Measurements from ENCODE around the gene HIGD1A.
"Not testable (repeated sequence)": the region's sequence is repeated elsewhere in the genome, so short reads cannot be mapped to it uniquely, and the experiment has no call there.

The HIGD1A gene

DNA sequence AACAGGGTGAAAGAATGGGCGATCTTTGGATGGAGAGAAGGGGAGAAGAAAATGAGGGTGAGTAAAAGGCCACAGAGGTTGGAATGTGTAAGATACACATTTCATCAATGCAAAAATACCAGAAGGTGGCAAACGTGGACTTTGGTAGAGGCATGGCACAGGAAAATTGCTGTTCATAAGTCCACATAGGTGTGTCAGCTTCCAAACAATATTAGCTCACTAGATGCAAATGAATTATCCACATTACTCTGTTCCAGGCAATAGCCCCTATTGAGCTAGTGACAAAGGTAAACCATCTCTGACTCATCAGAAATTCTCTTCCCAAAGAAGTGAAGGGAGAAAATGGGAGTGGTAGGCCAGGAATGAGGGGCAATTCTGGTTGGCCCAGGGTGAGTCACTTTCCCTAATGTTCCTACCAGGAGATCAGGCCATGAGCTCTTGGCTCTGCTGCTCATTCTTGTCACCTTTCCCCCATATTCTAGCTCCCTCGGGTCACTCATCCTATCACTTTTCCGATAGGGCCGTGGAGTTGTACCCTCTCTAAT is 24.9 kb upstream of the HIGD1A start:
- DNase-seq (ENCODE audit: low spot score), result peak; percentile 96

GRCh38 chr3:42827654-42828053 is 23.4 kb upstream of the HIGD1A start:
- no peak for DNase-seq (ENCODE audit: low spot score)

GRCh38 chr3:42827023-42827422 is 22.7 kb upstream of the HIGD1A start:
- no peak for DNase-seq (ENCODE audit: low spot score)

- DNase-seq (ENCODE audit: low spot score), result no peak
Measured at GRCh38 chr3:42826141-42826540, 21.9 kb upstream of the HIGD1A start.

- no peak for DNase-seq (ENCODE audit: low spot score)
Measured at GRCh38 chr3:42823351-42823750, 19.1 kb upstream of the HIGD1A start.

DNA sequence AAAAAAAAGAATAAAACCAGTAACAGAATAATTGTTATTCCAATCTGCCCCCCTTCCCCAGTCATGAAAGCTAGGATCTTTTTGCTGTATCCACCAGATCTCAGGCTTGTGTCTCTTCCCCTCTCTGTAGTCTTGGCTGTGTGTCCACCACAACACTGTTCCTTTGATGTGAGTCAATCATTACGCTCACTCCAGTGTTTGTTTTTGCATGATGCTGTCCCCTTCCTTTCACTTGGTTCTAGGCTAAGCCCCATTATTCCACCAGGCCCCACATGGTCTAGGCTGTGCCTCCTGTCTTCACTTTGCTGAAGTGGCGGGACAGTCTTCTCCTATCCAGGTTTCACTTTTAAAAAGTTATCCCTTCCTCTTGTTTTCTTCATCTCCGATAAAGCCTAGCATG is 18.5 kb upstream of the HIGD1A start:
- no peak for DNase-seq (ENCODE audit: low spot score)

DNA sequence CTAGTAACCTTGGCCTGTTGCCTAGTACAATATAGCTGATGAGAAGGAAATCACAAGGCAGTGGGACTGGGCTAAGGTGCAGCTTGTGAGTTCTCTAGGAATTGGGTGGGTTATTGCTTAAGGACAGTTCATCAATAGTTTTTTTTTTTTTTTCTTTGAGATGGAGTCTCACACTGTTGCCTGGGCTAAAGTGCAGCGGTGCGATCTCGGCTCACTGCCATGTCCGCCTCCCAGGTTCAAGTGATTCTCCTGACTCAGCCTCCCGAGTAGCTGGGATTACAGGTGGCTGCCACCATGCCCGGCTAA is 16.4 kb upstream of the HIGD1A start:
- no peak for DNase-seq (ENCODE audit: low spot score)

DNA sequence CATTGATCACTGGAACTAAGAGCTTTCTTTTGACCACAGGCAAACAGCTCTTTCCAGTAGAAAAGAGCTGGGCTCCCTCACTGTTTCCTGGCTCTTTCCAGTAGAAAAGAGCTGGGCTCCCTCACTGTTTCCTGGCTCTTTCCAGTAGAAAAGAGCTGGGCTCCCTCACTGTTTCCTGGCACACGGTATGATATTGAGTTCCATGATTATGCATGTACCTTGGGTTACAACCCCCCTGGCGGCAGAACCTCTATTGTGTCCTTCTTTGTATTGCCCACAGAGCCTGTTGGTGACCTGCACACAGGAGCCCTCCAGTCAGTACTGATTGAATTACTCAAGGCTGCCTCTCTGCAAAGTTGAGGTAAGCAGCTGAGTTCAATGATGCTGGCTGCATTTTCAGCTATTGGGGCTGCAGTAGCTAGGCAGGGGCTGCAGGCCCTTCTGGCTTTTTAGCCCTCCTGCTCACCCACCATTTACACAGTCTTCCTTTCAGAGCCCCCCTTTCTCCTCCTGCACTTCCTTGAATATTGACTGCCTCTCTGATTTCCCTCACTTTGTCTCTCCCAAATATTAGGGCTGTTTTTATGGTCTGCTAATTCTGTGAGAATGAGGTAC is 15.2 kb upstream of the HIGD1A start:
- DNase-seq (ENCODE audit: low spot score), result no peak

GRCh38 chr3:42815826-42816225 is 11.5 kb upstream of the HIGD1A start:
- no peak for DNase-seq (ENCODE audit: low spot score)

DNA sequence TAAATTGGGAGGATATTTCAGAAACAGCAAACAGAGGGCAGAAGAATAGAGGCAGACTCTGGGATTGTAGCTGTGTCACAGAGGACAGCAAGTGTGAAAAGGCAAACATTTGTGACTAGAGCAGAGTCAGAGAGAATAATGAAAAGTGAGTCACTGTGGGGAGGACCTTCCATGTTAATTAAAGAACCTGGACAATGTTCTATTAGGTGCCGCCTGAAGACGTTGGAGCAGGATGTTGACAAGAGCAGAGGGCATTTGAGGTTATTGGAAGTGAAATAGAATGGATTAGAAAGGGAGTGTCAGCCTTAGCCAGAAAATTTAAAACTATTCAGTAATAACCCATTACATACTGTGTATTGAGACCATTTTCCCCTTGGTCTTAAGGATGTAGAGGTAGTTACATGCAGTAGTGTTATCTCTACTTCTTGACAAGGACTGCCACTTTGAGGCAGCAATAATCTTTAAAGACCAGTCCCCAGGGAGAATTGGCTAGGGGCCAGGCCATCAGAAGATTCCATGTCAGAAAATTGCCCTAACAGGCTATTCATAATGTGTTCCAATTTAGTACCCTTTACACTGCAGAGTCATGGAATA is 10.7 kb upstream of the HIGD1A start:
- no peak for DNase-seq (ENCODE audit: low spot score)

DNA sequence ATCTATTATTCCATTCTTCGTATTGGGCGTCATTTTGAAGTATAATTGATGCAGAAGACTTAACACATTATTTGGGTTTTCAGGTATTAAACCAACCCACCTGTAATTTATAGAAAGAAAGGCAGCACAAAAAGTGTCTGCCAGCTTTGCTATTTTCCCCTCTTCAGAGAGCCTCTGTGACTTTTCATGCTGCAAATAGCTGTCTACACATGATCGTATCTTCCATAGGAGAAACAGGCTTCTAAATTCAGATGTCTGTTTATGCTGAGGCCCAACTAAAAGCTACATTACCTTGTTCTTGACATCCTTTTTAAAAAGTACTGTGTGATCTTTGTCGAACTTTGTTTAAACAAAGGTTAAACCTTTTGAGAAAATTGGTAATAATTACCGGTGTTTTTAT is 10.0 kb upstream of the HIGD1A start:
- no peak for DNase-seq (ENCODE audit: low spot score)

- DNase-seq (ENCODE audit: low spot score), result not testable (repeated sequence)
Measured at GRCh38 chr3:42811118-42811883, 7.0 kb upstream of the HIGD1A start.

GRCh38 chr3:42810706-42811105 is 6.4 kb upstream of the HIGD1A start:
- not testable (repeated sequence) for DNase-seq (ENCODE audit: low spot score)

DNA sequence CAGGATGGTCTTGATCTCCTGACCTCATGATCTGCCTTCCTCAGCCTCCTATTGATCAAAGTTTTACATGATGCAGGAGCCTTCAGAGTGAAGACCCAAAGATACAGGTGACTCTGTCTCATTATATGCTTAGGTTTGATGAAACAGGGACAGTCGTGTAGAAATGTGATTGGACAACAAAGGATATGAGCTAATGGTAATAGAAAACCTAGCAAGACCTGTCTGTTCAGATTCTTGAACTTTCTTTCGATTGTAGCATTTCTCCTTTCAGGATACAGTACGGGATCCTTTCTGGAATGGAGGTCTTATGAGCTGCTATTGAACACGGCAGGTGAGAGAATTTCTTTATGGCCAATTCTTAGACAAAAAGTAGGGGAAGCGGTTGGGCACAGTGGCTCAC is 4.9 kb upstream of the HIGD1A start, which contains the start of gene ACKR2:
TSS of gene ACKR2 (plus strand) at position 244 of the 400 bp plus-strand sequence. CDS start 55,058 bp downstream, outside the sequence.
- no peak for DNase-seq (ENCODE audit: low spot score)

GRCh38 chr3:42807929-42808328 is 3.6 kb upstream of the HIGD1A start:
- DNase-seq (ENCODE audit: low spot score), result no peak

DNA sequence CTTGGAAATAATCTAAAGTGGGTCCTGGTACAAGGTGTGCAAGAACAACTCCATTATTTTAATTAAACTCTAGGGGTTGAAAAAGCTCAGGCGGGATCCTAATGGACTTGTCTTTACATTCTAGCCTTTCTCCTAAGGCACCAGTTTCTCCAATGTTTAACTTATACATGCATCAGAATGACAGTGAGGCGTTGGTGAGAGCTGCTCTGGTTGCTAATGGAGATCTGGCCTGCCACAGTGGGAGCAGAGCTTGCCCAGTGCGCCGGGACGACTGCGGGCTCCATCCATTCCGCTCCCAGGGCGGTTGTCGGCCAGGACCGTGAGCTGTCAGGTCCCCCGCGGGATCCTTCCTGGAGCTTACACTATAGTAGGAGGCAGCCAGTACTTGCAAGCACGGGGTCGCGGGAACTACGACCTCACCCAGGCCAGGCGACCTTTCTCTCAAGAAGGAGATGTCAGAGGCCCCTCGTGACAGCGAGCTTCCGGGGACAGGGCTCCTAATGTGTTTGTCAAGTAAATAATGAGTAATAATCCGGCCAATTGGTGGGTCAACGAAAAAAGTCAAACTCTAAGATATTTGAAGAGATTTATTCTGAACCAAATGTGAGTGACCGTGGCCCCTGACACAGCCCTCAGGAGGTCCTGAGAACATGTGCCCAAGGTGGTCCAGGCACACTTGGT is 991 bp upstream of the HIGD1A start:
- no peak for DNase-seq (ENCODE audit: low spot score)

DNA sequence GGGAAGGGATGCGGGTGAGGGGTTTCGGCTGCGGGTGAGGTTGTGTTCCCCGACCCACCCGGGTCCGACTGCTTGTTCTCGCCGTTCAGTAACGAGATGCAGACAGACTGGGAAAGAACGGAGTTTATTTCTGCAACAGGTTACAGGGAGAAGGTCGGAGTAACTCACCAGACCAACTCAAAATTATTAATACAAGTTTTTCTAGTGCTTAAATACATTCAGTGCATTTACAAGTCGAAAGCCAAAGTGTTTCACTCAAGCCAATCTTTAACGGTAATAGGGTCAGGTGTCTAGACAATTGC is 492 bp upstream of the HIGD1A start:
- DNase-seq (ENCODE audit: low spot score), result no peak

DNA sequence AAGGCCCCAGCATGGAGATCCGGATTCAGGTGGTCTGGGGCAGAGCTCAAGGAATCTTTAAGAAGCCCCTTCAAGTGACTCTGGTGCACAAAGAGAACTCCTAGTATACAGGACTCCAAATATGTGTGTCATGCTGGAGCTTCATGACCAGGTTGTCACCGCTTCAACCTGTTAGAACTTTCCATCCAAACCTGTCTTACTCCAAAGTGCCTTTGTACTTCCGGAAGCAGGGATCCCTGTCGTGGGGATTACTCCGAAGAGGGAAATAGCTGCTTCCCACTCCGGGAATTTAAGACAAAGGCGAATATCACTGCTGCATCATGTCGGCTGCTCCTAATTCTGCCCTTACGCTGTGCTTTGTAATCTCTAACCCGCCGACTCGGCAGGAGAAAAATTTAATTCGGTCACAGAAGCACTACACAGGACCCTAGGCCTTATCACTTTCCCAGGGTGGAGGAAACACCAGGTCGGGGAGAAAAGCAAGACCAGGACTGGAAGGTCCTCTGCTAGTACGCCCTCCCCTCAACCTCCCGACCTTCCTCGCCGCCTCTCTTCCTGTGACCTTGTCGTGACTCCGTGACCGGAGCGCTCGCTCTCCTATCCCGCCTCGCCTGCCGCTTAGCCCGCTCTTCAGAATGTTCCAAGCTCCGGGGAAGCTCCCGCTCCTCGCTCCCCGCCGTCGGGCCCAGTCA is 730 bp downstream of the HIGD1A start:
- DNase-seq (ENCODE audit: low spot score), result peak; percentile 43

DNA sequence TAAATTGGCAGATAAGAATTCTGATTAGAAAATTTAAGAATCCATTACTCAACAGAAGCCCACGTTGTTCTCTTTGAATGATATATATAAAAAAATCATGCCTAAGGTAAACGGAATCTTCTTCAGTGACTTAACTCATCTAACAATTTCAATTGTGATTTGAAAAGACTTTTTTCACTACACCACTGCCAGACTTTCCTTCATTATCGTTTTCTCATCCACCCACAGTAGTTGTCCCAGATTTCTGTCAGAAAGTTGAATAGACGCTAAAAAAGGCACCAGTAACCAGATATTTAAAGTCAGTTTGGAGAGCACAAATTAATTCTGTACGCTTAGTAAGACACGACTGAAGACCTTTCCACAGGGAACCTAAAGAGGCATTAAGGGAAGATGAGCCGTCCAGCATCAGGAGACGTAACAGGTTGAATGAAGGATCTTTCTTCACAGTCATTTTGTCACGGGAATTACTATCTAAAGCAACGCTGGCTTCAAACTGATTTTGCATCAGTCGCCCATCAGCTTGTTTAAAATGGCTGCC is 1.3 kb downstream of the HIGD1A start:
- no peak for DNase-seq (ENCODE audit: low spot score)

DNA sequence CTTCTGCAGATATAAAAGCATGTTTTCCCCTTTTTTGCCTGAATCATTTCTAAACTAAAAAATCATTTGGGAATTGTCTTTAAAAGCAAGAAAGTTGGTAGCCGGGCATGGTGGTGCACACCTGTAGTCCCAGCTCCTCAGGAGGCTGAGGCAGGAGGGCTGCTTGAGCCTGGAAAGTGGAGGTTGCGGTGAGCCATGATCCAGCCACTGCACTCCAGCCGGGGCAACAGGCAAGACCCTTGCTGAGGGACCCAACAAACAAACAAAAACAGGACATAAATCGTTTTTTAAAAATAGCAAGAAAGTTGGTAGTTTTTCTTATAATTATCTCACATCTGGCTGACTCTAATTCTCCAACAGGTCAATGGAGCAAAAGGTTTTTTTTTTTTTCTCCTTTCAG is 2.5 kb downstream of the HIGD1A start:
- no peak for DNase-seq (ENCODE audit: low spot score)

GRCh38 chr3:42801048-42801620 is 3.2 kb downstream of the HIGD1A start:
- no peak for DNase-seq (ENCODE audit: low spot score)

DNA sequence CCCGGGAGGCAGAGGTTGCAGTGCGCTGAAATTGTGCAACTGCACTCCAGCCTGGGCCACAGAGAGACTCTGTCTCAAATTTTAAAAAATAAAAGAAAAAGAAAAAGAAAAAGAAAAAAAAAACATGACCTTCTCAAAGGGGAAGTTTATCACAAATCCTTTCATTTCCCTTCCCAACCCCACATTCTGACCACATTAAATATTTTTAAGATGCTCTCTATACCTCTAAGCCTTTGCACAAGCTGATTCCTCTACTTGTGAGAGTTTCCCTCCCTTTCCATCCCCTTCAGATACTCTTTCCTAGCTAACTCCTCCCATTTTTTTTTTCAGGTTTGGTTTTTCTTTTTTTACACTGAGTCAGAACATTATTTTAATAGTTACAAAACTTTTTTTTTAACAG is 4.0 kb downstream of the HIGD1A start:
- no peak for DNase-seq (ENCODE audit: low spot score)

All from SW480 (cell line).